Stimulated activated CD4-positive, alpha-beta T cell treated with anti-CD3 and anti-CD28 coated beads, Interleukin-4, amount 100 ng/mL, for 48 hours (primary cell): ENCODE results near the gene ELFN1.
"Not testable (repeated sequence)": the region's sequence is repeated elsewhere in the genome, so short reads cannot be mapped to it uniquely, and the experiment has no call there.

Experiments
- DNase-seq, 2 donors: peaks; one replicate each; pipeline ENCODE4 v3.0.0-alpha.2; 2020; ENCODE audit warnings: low read depth in 2 of 2

ELFN1 gene

DNA sequence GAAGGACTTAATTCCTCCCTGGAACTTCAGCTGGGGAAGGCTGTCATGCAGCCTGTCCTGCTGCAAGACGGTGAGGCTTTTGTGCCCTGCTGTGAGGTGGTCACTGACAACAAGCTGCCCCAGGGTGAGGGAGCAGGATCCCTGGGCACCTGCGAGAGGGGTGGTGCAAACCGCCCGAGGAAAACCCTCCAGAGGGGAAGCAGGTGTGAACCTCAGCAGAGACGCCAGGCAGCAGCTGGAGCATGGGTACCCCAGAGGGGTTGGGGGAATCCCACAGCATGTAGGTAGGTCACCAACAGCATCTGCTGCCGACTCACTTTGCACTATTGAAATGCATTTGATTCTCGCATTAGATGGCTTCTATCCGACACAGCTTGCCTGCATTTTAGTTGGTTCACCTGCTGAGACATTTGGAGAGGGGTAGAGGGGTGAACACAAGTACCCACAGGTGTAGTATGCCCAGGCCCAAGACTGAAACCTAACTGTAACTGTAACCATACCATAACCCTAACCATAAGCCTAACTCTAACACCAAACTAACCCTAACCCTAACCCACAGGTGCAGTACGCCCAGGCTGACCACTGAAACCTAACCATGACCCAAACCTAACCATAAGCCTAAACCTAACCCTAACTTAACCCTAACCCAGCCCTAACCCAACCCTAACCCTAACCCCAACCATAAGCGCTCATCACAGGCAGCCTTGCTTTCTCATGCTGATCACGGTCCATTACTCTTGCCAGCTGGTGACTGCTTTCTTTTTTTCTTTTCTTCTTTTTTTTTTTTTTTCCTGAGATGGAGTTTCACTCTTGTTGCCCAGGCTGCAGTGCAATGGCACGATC is 85.9 kb downstream of the ELFN1 start:
- no peak for DNase-seq

DNA sequence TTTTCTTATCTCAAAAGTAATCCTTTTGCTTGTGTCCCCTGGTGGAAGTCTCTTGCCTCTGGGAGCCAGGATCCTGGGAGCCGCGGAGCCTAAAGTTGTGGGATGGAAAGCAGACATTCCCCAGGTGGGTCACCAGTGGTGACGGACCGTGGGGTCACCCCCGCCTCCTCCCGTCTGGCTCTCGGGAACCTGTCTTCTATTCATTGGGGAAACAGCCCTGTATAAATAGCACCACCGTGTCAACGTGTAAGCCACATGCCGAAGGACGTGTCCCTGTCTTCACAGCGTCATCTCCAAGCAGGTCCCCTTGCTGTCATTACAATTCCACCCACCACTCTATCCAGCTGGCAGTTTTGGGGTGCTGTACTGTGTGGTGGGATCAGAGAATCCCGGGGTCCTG is 87.5 kb downstream of the ELFN1 start:
- no peak for DNase-seq

DNA sequence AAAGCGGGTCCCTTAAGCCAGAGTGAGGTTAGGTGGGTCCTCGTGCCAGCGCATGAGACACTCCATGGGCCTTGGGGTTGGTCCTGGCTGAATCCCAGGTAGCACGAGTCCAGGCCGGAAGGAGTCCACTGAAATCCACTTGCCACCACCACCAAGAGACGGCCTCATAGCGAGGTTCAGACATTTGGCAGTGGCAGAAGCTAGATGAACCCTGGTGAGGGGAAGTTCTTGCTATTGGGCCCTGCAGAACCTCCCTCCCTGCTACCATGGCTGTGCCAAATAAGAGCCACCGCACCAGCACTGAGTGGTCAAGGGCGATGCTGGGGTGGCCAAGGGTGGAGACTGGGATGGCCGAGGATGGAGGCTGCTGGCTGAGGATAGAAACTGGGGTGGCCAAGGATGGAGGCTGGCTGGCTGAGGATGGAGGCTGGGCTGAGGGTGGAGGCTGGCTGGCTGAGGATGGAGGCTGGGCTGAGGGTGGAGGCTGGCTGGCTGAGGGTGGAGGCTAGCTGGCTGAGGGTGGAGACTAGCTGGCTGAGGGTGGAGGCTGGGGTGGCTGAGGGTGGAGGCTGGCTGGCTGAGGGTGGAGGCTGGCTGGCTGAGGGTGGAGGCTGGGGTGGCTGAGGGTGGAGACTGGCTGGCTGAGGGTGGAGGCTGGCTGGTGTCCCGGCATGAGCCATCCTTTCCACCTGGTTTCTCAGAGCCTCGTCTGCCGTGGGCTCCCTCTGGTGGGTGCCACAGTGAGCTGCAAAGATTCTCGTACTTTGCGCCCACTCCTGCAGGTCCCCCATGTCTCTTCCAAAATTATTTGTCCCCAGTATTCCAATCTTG is 88.2 kb downstream of the ELFN1 start:
- no peak for DNase-seq

DNA sequence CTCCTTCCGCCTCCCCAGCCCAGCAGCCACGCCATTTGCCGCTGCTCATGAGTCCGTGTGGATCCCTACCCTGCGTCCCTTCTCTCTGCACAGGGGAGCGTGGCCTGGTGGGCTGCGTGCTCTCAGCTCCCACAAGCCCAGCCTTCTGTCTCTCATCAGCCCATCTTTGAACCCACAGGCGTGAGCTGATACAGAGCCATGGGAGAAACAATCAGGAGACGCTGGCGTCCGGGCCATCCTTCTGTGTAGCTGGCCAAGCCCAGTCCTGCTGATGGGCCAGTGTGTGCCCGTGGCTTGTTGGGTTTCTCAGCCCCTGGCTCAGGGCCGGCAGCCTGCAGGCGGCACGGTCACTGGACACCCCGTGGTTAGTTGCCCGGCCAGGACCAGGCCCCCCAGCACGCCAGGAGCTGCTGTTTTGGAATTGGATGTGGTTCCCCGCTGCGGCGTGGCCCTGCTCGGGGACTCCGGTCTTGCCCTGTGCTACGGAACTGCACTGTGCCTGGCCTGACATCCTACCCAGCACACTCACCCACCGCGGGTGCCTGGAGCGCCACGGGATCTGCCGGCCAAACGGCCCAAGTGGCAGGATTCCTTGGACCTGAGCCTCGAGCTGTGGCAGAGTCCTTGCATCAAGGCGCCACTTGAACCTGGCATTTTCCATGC is 88.9 kb downstream of the ELFN1 start:
- DNase-seq: no peak

DNA sequence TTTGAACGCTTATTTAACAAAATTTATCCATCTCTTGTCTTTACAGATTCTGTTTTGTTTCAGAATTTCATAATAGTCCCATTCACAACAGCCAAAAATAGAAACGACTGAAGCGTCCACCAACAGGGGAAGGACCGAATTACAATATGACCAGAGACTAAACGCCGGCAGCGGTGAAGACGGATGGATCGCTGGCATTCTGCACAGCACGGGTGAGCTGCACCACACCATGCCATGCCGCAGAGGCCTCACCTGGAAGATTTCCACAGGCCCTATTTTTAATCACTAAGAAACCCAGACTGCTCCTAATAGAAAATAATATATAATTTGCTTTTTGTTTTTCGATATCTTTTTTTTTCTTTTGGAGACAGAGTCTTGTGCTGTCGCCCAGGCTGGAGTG is 91.0 kb downstream of the ELFN1 start:
- no peak for DNase-seq

DNA sequence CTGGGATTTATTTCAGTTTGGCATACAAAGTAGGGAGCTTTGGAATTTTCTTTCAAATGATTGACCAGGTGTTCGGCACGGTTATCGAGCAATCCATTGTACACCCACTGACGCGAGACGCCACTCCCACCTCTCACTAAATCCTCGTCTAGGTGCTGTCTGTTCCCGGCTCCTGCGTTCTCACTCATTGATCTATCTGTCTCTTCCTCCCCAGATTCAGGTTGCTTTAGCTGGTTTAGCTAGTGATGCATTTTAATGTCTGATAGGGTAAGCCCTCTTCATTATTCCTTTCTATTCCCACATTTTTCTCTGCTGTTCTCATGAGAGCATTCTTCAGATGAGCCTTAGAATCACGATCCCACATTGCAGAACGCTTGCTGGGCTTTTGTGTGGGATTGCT is 91.7 kb downstream of the ELFN1 start:
- DNase-seq: no peak

DNA sequence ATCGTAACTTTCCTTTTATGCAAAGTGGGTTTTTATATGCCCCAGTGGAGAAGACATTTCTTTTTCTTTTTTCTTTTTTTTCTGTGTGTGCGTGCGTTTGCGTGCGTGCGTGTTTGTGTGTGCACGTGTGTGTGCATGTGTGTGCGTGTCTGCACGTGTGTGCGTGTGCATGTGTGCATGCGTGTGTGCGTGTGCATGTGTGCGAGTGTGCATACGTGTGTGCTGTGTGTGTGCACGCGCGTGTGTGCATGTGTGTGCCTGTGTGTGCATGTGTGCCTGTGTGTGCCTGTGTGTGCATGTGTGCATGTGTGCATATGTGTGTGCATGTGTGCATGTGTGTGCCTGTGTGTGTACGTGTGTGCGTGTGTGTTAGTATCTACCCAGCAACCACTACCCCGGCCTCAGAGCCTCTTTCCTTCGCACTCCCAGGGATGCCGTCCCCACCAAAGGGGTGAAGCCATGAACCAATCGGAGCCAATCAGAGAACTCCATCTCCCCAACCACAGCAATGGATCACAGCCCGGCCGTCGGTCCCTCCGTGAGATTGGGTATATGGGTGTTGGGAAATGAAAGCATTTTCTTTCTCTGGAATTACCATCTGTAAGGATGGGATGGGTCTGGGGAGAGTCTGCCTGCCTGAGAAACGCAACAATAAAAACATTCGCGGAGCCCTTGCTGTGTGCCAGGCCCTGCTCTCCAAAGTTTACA is 92.3 kb downstream of the ELFN1 start:
- DNase-seq: no peak

DNA sequence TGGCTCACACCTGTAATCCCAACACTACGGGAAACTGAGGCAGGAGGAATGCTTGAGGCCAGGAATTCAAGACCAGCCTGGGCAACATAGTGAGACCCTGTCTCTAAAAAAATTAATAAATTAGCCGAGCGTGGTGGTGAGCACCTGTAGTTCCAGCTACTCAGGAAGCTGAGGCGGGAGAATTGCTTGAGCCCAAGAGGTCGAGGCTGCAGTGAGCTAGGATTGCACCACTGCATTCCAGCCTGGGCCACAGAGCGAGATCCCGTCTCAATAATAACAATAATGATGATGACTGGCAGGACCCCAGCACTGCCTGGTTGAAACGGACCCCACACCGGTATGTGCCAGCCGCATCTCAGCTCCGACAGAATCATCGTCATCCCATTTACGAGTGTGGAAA is 93.0 kb downstream of the ELFN1 start:
- DNase-seq: no peak

DNA sequence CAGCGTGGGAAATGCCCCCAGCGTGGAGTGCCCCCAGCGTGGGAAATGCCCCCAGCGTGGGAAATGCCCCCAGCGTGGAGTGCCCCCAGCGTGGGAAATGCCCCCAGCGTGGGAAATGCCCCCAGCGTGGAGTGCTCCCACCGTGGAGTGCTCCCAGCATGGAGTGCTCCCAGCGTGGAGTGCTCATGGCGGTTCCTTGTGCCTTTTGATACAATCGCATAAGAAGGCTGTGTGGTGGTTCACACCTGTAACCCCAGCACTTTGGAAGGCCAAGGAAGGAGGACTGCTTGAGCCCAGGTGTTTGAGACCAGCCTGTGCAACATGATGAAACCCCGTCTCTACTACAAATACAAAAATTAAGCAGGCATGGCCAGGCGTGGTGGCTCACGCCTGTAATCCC is 93.8 kb downstream of the ELFN1 start:
- DNase-seq: not testable (repeated sequence)

DNA sequence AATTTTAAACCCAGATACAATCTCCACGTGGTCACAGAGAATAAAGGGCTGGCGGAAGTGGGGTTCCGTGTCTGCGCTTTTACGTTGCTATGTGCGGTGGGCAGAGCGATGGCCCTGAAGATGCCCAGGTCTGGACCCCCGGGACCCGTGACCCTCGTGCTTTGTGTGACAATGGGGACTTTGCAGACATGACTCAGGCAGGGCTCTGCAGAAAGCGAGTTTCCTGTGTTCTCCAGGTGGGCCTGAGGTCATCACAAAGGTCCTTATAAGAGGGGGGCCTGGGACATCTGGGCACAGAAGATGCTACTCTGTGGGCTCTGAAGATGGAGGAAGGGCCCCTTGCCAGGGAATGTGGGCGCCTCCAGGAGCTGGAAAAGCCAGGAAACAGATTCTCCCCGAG is 95.3 kb downstream of the ELFN1 start:
- no peak for DNase-seq

DNA sequence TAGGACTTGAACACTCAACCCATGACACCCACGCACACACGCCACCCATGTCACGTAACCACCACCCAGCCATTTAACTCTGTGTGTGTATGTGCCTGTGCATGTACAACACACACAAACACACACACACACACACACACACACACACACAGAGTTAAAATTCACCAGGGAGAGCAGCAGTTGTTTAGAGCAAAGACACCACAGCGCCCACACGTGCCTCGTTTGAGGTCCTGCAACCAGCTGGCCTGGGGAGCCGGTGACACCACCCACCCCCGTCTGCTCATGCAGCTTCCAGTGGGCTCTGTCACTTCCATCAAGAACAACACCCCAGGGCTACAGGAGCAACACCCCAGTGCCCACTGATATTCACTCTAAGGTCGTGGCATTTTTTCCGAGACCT is 97.4 kb downstream of the ELFN1 start:
- no peak for DNase-seq

DNA sequence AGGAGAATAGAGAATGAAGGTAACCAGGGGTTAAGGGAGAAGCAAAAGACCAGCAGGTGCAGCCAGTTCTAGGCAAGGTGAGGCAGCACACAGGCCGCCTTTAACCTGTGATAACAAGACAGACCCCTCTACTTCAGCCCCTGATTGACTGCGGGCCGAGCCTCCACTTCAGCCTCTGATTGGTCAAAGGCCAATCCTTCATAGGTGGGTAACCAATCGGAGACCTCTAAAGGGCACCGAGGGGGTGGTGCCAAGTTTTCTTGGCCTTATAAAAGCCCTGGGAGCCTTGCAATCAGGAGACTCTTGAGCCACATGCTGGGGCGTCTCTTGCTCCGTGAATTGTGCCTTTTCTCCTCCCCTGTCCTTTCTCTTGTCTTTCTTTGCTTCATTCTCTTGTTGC is 98.8 kb downstream of the ELFN1 start:
- no peak for DNase-seq

DNA sequence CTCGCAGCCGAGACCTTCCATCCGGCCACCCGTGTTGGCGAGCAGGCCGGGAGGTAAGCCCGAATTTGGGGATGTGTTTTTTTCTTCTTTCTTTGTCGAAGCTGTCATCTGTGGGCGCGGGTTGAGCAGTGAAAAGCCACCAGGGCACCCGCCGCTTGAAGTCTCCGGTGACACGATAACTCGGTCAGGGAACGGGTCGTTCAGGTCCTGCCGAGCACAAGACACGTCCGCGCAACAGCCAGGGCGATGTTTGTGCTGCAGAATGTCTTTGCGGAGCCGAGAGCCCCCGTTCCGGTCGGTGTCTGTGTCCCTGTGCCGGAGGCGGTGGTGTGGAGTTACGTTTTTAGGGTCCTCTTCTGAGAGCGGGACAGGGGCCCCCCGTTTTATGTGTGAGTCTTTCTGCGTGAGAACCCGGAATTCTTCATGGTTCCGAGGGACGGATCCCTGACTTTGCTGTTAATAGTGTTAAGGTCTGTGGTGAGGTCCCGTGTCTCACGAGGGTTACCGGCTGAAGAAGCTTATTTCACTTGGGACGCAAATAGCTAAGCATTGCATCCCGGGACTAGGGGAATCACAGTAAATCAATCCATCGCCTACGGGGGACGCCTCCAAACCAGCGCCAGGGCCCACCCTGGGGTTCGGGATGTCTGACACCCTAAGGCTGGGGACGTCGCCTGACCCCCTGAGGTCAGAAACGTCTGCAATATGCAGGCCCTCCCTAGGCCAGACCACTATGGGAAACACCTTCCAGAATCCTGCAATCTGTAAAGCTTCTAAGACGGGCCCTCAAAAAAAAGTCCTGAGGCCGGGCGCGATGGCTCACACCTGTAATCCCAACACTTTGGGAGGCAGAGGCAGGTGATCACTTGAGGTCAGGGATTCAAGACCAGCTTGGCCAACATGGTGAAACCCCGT is 99.5 kb downstream of the ELFN1 start:
- DNase-seq: no peak

DNA sequence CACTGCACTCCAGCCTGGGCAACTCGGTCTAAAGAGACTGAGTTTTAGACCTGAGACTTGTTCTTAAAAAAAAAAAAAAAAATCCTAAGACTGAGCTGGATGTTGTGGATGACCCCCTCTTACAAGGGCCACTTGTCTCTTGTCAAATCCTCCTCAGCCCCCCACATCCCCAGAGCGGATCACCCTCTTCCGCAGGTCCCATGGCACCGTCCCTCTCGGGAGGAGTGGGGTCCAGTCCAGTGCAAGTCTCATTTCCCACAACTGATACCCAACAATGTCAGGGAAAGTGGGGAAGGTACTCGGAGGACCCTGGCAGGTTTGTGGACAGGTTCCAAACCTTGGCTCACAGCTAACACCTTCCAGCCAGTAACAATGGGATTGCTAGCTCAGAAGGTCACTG is 100.3 kb downstream of the ELFN1 start:
- DNase-seq: no peak

DNA sequence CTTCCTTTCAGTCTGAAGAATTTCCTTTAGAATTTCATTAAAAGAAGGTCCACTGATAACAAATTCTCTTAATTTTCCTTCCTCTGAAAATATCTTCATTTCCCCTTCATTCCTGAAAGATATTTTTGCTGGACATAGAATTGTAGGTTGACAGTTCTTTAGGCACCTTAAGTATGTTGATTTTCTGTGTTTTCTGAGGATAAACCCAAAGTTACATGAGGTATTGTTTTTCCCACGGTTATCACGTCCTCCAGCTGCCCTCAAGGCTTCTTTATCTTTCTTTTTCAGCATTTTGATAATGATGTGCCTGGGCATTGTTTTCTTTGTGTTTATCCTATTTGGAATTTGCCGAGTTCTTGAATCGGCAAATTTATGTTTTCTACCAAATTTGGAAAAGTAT is 105.3 kb downstream of the ELFN1 start:
- no peak for DNase-seq

DNA sequence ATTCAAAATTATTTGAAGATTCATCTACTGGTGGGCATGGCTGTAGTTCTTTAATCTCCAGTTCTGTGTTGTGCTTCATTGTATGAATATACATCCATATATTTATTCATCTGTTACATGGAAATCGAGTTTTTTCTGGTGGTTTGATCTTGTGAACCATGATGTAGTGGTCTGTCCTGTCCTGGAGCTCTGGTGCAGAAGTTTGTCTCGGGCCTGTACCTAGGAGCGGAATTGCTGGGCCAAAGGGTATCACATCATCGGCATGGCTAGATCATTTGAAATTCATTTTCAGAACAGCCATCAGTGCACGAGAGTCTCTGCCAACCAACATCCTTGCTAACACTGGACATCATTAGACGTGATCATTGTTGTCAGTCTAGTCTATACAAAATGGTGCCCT is 107.0 kb downstream of the ELFN1 start:
- no peak for DNase-seq

DNA sequence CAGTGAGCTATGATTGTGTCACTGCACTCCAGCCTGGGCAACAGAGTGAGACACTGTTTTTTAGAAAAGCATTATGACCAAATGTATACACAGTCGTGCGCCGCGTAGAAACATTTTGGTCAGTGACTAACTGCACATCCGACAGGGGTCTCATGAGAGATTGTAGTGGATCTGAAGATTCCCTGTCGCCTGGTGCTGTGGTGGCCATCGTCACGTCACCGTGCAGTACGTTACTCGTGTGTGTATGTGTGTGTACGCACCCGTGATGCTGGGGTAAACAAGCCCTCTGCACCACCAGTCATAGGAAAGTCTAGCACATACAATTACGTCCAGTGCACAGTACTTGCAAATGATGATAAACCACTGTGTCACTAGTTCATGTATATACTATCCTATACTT is 109.4 kb downstream of the ELFN1 start:
- DNase-seq: no peak

DNA sequence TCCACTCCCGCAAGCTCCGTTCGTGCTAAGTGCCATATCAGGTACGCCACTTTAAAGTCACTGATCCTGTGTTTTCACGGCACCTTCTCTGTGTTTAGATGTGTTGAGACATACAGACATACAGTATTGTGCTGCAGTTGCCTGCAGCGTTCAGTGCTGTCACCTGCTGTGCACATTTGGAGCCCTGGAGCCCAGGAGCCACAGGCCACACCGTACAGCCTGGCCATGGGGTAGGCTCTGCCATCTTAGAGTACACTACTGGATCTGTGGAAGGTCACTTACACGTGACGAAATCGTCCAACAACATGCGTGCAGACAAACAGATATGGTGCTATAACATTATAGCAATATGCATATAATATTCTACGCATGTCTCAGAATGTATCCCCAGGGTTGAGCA is 111.3 kb downstream of the ELFN1 start:
- no peak for DNase-seq

DNA sequence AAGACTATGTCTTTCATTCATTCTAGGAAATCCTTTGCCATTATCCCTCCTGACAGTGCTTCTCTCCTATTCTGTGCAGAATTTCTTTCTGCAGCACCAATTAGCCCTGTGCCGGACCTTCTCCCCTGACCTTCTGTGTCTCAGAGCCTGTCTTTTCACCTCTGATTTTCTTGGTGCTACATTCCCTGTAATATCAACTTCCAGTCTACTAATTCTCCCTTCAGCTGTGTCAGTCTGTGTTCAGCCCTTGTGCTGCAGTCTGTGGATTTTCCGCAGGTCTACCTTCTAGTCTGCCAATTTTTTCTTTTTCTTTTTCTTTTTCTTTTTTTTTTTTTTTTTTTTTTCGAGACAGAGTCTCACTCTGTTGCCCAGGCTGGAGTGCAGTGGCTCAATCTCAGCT is 115.8 kb downstream of the ELFN1 start:
- DNase-seq: no peak

DNA sequence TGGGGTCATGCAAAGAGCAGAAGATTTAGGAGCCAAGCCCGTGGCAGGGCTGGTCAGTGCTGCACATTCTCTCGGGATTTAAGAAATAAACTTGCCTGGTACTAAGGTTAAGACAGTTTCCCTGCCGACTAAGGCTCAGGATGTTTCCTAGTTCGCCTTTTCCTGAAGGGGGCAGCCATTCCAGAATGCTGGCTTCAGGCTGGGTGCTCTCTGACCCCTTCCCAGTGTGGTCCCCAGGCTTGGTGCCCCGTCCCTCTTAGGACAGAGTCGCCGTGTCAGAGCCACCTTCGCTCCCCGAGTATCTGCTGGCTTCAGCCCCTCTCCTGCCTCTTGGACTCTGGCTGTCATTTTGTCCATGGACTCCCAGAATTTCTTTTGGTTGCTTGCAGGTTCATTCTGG is 117.2 kb downstream of the ELFN1 start:
- no peak for DNase-seq

DNA sequence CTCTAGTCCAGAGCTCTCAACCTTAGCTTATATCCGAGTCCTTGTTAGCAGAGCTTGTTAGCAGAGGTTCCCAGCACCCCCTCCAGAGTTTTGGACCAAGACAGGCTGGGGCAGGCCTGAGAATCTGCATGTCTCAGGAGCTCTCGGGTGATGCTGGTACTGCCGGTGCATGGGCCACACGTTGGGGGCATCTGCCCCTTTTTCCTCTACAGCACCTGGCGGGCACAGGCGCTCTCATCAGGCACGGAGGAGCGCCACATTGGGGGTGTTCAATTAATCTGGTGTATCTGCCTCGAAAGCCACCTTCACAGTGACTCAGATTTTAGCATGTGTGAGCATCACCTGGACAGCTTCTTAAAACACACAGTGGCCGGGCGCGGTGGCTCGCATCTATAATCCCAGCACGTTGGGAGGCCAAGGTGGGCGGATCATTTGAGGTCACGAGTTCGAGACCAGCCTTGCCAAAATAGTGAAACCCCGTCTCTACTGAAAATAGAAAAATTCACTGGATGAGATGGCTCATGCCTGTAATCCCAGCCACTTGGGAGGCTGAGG is 117.7 kb downstream of the ELFN1 start:
- DNase-seq: no peak
